CD14-positive monocyte (primary cell): Measurements from ENCODE around the gene HMOX2. TPM values are rescaled to one million over a fixed set of nuclear protein-coding genes. Genes with fewer than 3 reads are reported as not detected.

Source experiments
- DNase-seq, 3 donors: peaks; one replicate each; pipeline ENCODE4 v3.0.0-alpha.2; 2011 to 2022
- H2AFZ ChIP-seq: 2 replicates; pipeline ENCODE4 v1.6.0; 2012; ENCODE audit warnings: mild to moderate bottlenecking, low read depth, low read length, inconsistent platforms; ENCODE audit not compliant: insufficient read depth, poor library complexity, severe bottlenecking
- H3K27ac ChIP-seq, 2 donors: 1 replicate in 1 of 2; 2 replicates in 1 of 2; pipeline ENCODE4 v1.5.1; 2012 to 2013; ENCODE audit warnings: low read length in 2 of 2, control low read depth in 1 of 2, inconsistent platforms in 1 of 2, low read depth in 1 of 2, mild to moderate bottlenecking in 1 of 2
- H3K27me3 ChIP-seq, 2 donors: one replicate each; pipeline versions ENCODE4 v1.6.0 to v1.6.1; 2011 to 2013; ENCODE audit warnings: low read length in 2 of 2; ENCODE audit not compliant: control insufficient read depth in 2 of 2, insufficient read depth in 2 of 2
- H3K36me3 ChIP-seq, 2 donors: replicated peaks in 1 of 2; 1 replicate in 1 of 2; 2 replicates in 1 of 2; pipeline versions ENCODE4 v1.5.1 to v1.6.1; 2012 to 2013; ENCODE audit warnings: low read length in 2 of 2, control low read depth in 1 of 2, inconsistent platforms in 1 of 2, mild to moderate bottlenecking in 1 of 2; ENCODE audit not compliant: insufficient read depth in 2 of 2, control insufficient read depth in 1 of 2
- H3K4me1 ChIP-seq, 2 donors: 1 replicate in 1 of 2; 2 replicates in 1 of 2; pipeline versions ENCODE4 v1.5.1 to v1.6.1; 2012 to 2013; ENCODE audit warnings: low read length in 2 of 2, control low read depth in 1 of 2, inconsistent platforms in 1 of 2, mild to moderate bottlenecking in 1 of 2, moderate library complexity in 1 of 2; ENCODE audit not compliant: insufficient read depth in 2 of 2, control insufficient read depth in 1 of 2
- H3K4me2 ChIP-seq: replicated peaks from 2 replicates; pipeline ENCODE3; 2012; ENCODE audit warnings: low read length, moderate library complexity, mild to moderate bottlenecking; ENCODE audit not compliant: poor library complexity, severe bottlenecking; ENCODE audit errors: extremely low read depth
- H3K4me3 ChIP-seq, 3 experiments: fragments of 200-600 bp in 1 of 3; sonication (generic) in 1 of 3; replicated peaks in 1 of 3; 1 replicate in 2 of 3; 2 replicates in 1 of 3; pipeline ENCODE4 v1.5.1; 2011 to 2013; ENCODE audit warnings: low read length in 3 of 3, mild to moderate bottlenecking in 3 of 3, control low read depth in 2 of 3, low read depth in 2 of 3, inconsistent platforms in 1 of 3, moderate library complexity in 1 of 3
- H3K79me2 ChIP-seq: 2 replicates; pipeline ENCODE4 v1.6.0; 2012; ENCODE audit warnings: mild to moderate bottlenecking, control low read depth, inconsistent platforms, low read length, moderate library complexity; ENCODE audit not compliant: insufficient read depth
- H3K9ac ChIP-seq: 2 replicates; pipeline ENCODE4 v1.6.0; 2017; ENCODE audit warnings: low read length, mild to moderate bottlenecking; ENCODE audit not compliant: insufficient read depth, poor library complexity, severe bottlenecking
- H3K9me3 ChIP-seq, 2 donors: replicated peaks in 1 of 2; 1 replicate in 1 of 2; 2 replicates in 1 of 2; pipeline versions ENCODE4 v1.5.1 to v1.6.1; 2012 to 2013; ENCODE audit warnings: low read length in 2 of 2, control low read depth in 1 of 2; ENCODE audit not compliant: control insufficient read depth in 1 of 2, insufficient read depth in 1 of 2
- H4K20me1 ChIP-seq: 2 replicates; pipeline ENCODE4 v1.6.0; 2012; ENCODE audit warnings: mild to moderate bottlenecking, low read length, control low read depth, moderate library complexity; ENCODE audit not compliant: insufficient read depth
- H3K27ac Mint-ChIP-seq, 7 donors: one replicate each; pipeline ENCODE4 v1.8.0; 2020; ENCODE audit warnings: mild to moderate bottlenecking in 7 of 7, mixed read lengths in 7 of 7, moderate library complexity in 6 of 7, inconsistent platforms in 2 of 7
- H3K27me3 Mint-ChIP-seq, 3 donors: one replicate each; pipeline ENCODE4 v1.8.0; 2021 to 2022; ENCODE audit warnings: low read depth in 3 of 3, mild to moderate bottlenecking in 3 of 3, mixed read lengths in 3 of 3, moderate library complexity in 3 of 3, inconsistent platforms in 1 of 3
- H3K36me3 Mint-ChIP-seq, 2 donors: one replicate each; pipeline ENCODE4 v1.8.0; 2020; ENCODE audit warnings: mixed read lengths in 2 of 2, inconsistent platforms in 1 of 2, mild to moderate bottlenecking in 1 of 2
- H3K4me1 Mint-ChIP-seq: one replicate; pipeline ENCODE4 v1.8.0; 2020; ENCODE audit warnings: mild to moderate bottlenecking, mixed read lengths
- H3K4me3 Mint-ChIP-seq, 2 donors: one replicate each; pipeline ENCODE4 v1.8.0; 2020; ENCODE audit warnings: mild to moderate bottlenecking in 2 of 2, mixed read lengths in 2 of 2, moderate library complexity in 1 of 2
- H3K9me3 Mint-ChIP-seq, 7 donors: one replicate each; pipeline ENCODE4 v1.8.0; 2020 to 2022; ENCODE audit warnings: mixed read lengths in 7 of 7, mild to moderate bottlenecking in 6 of 7, moderate library complexity in 6 of 7, inconsistent platforms in 2 of 7
- WGBS: methylation state at CpG from one replicate; pipeline ENCODE4 v1.1.5; 2013; ENCODE audit warnings: missing lambda C conversion rate; ENCODE audit not compliant: insufficient coverage; 5-methylcytosine and 5-hydroxymethylcytosine counted together
- intact Hi-C, 2 donors: fragments of 100-400 bp; cut with micrococcal nuclease; formaldehyde crosslinking; loops; one replicate each; pipeline versions ENCODE4 v1.15.0 to v1.15.1; 2023
- polyA plus RNA-seq, 3 donors: library from polyadenylated mRNA; depleted of rRNA in 1 of 3; unstranded in 2 of 3; stranded (reverse) in 1 of 3; fragments of 300-500 nt in 2 of 3; fragments of >200 nt in 1 of 3; fragmentation: Illumina TruSeq in 2 of 3; gene quantifications; 1 replicate in 2 of 3; 2 replicates in 1 of 3; pipeline ENCODE4 v1.2.3, GENCODE V29; 2012 to 2021
- TF ChIP-seq, protein P1 (sequence below): fragments of 200-600 bp; IDR thresholded peaks from one replicate; pipeline ENCODE4 v1.8.0; 2022; ENCODE audit warnings: antibody characterized with exemption, mild to moderate bottlenecking

Gene HMOX2
- polyA plus RNA-seq, 3 donors, result 21.7 to 33.2 (median 25.0) TPM

DNA sequence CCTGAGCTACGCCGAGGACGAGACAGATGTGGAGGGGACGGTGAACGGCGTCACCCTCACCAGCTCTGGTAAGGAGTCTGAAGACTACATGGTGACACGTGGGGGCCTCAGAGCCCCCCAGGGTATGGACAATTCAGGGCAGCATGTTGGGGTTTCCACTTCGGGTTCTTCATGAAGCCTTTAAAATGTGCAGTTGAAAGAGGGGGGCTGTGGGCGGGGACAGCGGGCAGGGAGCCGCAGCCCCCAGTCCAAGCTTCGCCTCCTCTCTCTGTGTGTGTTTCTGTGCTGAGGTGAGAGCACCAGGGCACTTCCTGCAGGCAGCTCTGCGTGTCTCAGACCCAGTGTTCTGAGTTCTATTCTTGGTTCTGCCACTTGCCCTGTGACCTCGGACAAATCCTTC, 25.8 kb upstream of the HMOX2 start:
- Histone ChIP-seq H3K9ac (no peak overlapping the region), H3K4me2 (no peak overlapping the region), H3K27ac (no peak overlapping the region), H3K4me1 (no peaks in the 10 kb centered on the region), H3K27me3 (no peaks in the 10 kb centered on the region), H3K4me3 (no peak overlapping the region), H3K36me3 (peaks cover 80 to 96% of the 10 kb centered on the region in 2 donors), H3K9me3 (no peaks in the 10 kb centered on the region), H4K20me1 (no peaks in the 10 kb centered on the region), H2AFZ (no peak overlapping the region), H3K79me2 (no peaks in the 10 kb centered on the region)
- no peak for DNase-seq
- intact Hi-C loops, result no loop called here
- no peak overlapping the region for H3K4me3 Mint-ChIP-seq
- no peaks in the 10 kb centered on the region for H3K9me3 Mint-ChIP-seq
- H3K4me1 Mint-ChIP-seq, result no peaks in the 10 kb centered on the region
- TF ChIP-seq, protein P1, sequence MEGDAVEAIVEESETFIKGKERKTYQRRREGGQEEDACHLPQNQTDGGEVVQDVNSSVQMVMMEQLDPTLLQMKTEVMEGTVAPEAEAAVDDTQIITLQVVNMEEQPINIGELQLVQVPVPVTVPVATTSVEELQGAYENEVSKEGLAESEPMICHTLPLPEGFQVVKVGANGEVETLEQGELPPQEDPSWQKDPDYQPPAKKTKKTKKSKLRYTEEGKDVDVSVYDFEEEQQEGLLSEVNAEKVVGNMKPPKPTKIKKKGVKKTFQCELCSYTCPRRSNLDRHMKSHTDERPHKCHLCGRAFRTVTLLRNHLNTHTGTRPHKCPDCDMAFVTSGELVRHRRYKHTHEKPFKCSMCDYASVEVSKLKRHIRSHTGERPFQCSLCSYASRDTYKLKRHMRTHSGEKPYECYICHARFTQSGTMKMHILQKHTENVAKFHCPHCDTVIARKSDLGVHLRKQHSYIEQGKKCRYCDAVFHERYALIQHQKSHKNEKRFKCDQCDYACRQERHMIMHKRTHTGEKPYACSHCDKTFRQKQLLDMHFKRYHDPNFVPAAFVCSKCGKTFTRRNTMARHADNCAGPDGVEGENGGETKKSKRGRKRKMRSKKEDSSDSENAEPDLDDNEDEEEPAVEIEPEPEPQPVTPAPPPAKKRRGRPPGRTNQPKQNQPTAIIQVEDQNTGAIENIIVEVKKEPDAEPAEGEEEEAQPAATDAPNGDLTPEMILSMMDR, result no peak
- peaks cover 67 to 93% of the 10 kb centered on the region in 2 donors for H3K36me3 Mint-ChIP-seq
- 97% methylated on average over 14 of the region's 14 CpGs for WGBS
- peak overlapping the region in 1 of 7 donors; percentile 7 for H3K27ac Mint-ChIP-seq
- H3K27me3 Mint-ChIP-seq, result no peaks in the 10 kb centered on the region

DNA sequence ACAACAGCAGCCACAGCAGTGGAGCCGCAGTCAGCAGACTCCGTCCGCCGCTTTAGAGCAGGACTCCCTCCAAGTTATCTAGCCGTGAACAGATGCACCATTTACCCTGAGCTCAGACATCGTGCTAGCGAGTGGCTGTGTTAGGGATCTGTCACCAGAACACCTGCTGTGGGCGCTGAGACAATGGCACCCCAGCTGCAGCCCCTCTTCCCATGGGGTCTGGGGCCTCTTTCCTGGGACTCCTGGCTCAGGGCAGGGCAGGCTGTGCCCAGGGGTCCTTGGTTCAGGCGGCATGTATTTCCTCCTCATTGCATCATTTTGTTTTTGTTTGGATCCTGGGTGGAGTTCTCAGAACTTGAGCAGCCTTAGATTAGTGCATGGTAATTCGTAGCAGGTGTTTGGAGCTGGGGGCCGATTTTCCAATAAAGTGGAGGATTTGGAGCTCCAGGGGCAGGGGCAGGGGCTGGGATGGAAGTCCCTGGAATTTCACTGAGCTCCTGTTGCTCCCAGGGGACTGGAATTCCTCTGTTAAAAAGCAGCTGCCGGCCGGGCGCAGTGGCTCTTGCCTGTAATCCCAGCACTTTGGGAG, 25.2 kb upstream of the HMOX2 start:
- H3K9ac ChIP-seq, result no peak overlapping the region
- Mint-ChIP-seq H3K36me3 (peaks cover 72 to 93% of the 10 kb centered on the region in 2 donors), H3K9me3 (no peaks in the 10 kb centered on the region), H3K27ac (no peak overlapping the region), H3K4me1 (no peaks in the 10 kb centered on the region), H3K4me3 (no peak overlapping the region), H3K27me3 (no peaks in the 10 kb centered on the region)
- peaks cover 83 to 96% of the 10 kb centered on the region in 2 donors for H3K36me3 ChIP-seq
- intact Hi-C loops, result no loop called here
- no peaks in the 10 kb centered on the region for H3K79me2 ChIP-seq
- no peak overlapping the region for H3K27ac ChIP-seq
- H3K27me3 ChIP-seq, result no peaks in the 10 kb centered on the region
- no peak for DNase-seq
- no peaks in the 10 kb centered on the region for H3K4me1 ChIP-seq
- TF ChIP-seq, protein P1, result no peak
- H3K9me3 ChIP-seq, result no peaks in the 10 kb centered on the region
- H4K20me1 ChIP-seq, result no peaks in the 10 kb centered on the region
- H2AFZ ChIP-seq, result no peak overlapping the region
- WGBS, result 97% methylated on average over 13 of the region's 14 CpGs
- no peak overlapping the region for H3K4me3 ChIP-seq
- H3K4me2 ChIP-seq, result no peak overlapping the region
